Activated CD8-positive, alpha-beta memory T cell treated with anti-CD3 and anti-CD28 coated beads for 24 hours (primary cell): ENCODE measurements around the gene RGS7BP.

Source experiments
- DNase-seq: peaks from one replicate; pipeline ENCODE4 v3.0.0-alpha.2; 2020

Gene RGS7BP

DNA sequence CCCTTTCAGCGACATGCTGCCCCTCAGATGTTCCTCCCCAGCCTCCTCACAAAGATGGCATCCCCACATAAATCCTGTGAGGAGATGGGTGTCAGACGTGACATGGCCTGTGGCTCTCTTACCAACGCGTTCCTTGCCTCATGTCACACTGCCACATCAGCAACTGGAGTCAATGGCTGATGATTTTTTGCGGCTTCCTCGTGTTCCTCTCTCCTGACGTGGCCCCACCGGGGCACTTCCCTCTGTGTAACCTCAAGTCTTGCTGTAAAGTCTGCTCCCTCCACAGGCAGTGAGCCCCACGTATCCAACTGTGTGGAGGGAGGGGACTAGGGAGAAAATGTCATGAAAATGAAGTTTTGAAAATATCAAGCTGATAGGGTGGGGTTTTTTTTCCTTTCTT is 131.3 kb downstream of the RGS7BP start:
- no peak for DNase-seq

DNA sequence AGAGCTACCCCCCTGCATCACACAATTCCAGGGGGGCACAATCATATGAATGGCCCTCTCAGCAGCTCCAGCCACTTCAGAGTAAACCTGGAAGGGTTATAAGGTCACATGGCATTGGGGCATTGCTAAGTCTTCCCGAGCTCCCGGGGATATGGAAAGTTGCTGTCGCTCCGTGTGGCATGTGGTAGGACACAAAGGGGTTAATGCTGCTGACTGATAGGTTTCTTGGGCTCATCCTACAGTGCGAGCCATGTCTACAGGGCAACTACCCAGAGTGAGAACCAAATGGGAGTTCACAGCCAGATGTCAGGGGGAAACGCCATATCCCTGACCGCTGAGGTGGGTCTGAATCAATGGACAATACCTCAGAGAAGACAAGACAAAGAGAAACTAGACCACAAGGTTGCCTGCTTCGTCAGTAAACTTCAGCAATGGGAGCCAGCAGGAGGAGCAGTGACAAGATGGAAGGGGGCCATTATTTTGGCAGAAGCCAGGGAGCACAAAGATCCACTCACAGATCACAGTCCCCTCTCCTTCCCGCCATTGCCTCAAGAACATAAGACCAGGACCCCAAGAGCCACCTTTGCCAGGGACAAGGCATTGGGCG is 132.1 kb downstream of the RGS7BP start:
- no peak for DNase-seq

- no peak for DNase-seq
Measured at GRCh38 chr5:64644831-64645230, 139.0 kb downstream of the RGS7BP start.

DNA sequence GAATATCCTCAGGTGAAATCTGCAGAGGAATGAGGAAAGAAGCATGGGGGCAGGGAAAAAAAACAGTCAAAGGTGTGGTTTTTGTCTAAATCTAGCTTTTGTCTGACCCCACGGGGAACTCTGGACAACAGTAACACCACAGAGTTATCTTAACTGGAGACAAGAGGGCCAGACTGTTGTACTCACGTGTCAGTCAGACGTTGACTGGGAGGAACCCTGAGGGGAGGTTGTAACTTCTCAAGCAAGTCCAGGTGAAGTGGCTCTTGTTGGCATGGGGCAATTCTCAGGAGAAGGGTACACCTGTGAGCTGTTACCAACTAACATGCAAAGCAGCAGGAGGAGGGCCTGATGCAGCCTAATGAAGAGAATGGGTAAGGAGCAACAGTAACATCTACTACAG is 140.4 kb downstream of the RGS7BP start:
- no peak for DNase-seq

DNA sequence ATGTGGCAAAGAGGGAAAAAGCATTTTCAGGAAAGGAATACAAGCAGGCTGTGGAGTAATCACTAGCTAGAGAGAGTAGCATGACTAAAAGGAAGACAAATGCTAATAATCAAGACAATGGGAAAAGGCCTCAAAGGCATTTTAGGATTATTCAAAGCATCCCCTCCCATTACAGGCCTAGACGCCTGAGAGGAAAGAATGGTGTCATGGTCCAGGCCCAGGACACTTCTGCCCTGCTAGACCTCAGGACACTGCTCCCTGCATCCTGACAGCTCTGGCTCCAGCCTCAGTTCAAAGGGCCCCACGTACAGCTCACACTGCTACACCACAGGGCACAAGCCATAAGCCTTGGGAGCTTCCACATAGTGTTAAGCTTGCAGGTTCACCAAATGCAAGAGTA is 143.7 kb downstream of the RGS7BP start:
- DNase-seq, result no peak

GRCh38 chr5:64653766-64654560 is 148.1 kb downstream of the RGS7BP start:
- DNase-seq, result no peak

GRCh38 chr5:64654561-64654938 is 148.7 kb downstream of the RGS7BP start:
- no peak for DNase-seq

GRCh38 chr5:64655596-64655995 is 149.8 kb downstream of the RGS7BP start:
- no peak for DNase-seq

DNA sequence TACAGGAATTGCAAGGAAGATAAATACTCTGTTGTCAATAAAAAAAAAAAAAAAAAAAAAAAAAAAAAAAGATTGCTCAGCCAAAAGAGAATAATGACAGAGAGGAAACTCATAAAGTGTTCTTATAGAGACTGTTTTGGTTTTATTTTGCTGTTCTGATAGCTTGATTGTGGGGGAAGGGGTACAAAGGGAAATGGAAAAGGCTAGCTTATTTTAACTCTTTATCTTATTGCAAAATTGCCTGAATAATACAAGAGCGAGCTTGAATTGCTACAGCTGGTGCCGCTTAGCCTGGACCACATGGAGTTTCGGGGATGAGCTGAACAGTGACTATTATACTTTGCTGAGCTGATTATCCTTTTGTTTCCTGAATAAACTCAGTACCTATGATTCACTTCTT is 153.5 kb downstream of the RGS7BP start:
- no peak for DNase-seq
